Adrenal gland (tissue), 5 donors: ENCODE data around the gene COL5A1.

Source experiments
- POLR2A ChIP-seq, 2 donors: fragments of 450-650 bp; IDR thresholded peaks; one replicate each; pipeline ENCODE4 v1.6.1; 2017; ENCODE audit warnings: antibody characterized with exemption in 2 of 2, mild to moderate bottlenecking in 2 of 2, moderate library complexity in 1 of 2
- TF ChIP-seq, protein P1 (sequence below), 6 experiments: fragments of 450-650 bp in 4 of 6; fragments of 200-600 bp in 2 of 6; sonication (generic) in 1 of 6; IDR thresholded peaks; 1 replicate in 5 of 6; 2 replicates in 1 of 6; pipeline versions ENCODE4 v1.5.1 to v1.8.0; 2016 to 2021; ENCODE audit warnings: antibody characterized with exemption in 6 of 6, mild to moderate bottlenecking in 2 of 6, moderate library complexity in 1 of 6
- donor health status: DM: no; HTN: no; CAD: no.

GRCh38 chr9:134813841-134814240 is 172.2 kb downstream of the COL5A1 start:
- TF ChIP-seq, protein P1, sequence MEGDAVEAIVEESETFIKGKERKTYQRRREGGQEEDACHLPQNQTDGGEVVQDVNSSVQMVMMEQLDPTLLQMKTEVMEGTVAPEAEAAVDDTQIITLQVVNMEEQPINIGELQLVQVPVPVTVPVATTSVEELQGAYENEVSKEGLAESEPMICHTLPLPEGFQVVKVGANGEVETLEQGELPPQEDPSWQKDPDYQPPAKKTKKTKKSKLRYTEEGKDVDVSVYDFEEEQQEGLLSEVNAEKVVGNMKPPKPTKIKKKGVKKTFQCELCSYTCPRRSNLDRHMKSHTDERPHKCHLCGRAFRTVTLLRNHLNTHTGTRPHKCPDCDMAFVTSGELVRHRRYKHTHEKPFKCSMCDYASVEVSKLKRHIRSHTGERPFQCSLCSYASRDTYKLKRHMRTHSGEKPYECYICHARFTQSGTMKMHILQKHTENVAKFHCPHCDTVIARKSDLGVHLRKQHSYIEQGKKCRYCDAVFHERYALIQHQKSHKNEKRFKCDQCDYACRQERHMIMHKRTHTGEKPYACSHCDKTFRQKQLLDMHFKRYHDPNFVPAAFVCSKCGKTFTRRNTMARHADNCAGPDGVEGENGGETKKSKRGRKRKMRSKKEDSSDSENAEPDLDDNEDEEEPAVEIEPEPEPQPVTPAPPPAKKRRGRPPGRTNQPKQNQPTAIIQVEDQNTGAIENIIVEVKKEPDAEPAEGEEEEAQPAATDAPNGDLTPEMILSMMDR (IDR thresholded peaks at IDR 0.05) = no peak
- no peak for TF ChIP-seq POLR2A (IDR thresholded peaks at IDR 0.05)
